Measurements from ENCODE around the gene PKD1L1.

The PKD1L1 gene

DNA sequence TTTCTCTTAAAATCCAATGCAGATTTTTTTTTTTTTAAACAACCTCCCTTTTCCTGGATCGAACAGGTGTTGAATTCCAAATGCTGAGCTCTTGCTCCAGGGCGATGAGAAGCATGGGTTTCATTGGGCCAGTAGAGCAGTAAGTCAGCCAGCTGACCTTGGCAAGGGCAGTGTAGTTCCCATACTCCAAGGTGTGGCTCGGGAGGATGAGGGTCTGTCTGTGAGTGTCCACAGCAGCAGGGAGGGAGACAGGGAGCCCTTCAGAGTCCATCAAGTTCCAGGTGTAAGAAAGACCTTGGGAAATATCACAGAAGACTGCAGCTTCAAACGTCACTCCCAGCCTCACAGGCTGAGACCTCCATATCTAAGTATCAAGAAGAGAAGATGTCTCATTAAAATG is 50.4 kb downstream of the PKD1L1 start:
- no peak for DNase-seq (ENCODE audit: low spot score)

GRCh38 chr7:47896809-47897423 is 51.4 kb downstream of the PKD1L1 start:
- DNase-seq (ENCODE audit: low spot score): no peak

DNA sequence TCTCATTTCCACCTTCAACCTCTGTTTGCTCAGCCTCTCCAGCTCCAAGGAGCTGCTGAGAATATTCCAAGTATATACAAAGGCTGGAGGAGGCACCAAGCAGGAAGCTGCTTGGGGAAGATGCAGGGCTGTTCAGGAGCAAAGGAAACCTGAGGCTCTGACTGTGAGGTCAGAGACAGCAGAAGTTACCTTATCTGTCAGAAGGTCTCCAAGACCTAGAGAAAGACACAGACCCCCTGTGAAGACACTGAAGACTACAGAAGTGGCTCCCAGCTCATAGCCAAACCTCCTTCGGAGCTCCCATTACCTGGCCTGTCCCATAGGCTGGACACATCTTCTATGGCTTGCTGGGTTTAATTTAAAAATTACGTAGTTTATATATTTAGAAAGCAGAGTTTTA is 53.2 kb downstream of the PKD1L1 start:
- DNase-seq (ENCODE audit: low spot score): no peak

- no peak for DNase-seq (ENCODE audit: low spot score)
Measured at GRCh38 chr7:47893721-47894365, 54.4 kb downstream of the PKD1L1 start.

- no peak for DNase-seq (ENCODE audit: low spot score)
Measured at GRCh38 chr7:47893238-47893637, 55.0 kb downstream of the PKD1L1 start.

- DNase-seq (ENCODE audit: low spot score): no peak
Measured at GRCh38 chr7:47890606-47891005, 57.7 kb downstream of the PKD1L1 start.

GRCh38 chr7:47890125-47890524 is 58.1 kb downstream of the PKD1L1 start:
- DNase-seq (ENCODE audit: low spot score): no peak

DNA sequence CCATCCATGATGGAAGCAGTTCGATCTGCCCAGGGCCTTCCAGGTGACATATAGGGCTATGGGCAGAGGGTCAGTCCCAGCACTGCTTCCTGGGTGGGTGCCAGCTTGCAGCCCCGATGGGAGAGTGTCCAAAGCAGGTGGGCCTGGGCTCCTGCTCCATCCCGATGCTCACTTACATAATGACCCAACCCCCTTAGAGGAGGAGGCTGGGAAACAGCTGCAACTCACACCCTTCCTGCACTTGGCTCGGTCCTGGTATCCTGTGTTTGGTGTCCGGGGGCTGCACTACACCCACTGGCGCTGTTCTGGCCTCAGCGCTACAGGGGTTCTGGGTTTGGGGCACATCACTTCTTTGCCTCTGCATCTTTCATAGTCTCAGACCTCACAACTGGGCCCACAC is 58.5 kb downstream of the PKD1L1 start:
- no peak for DNase-seq (ENCODE audit: low spot score)

GRCh38 chr7:47888371-47889265 is 59.6 kb downstream of the PKD1L1 start:
- no peak for DNase-seq (ENCODE audit: low spot score)

- DNase-seq (ENCODE audit: low spot score): no peak
Measured at GRCh38 chr7:47887016-47887640, 61.1 kb downstream of the PKD1L1 start.

GRCh38 chr7:47885987-47886811 is 62.1 kb downstream of the PKD1L1 start:
- DNase-seq (ENCODE audit: low spot score): no peak

GRCh38 chr7:47885309-47885986 is 62.8 kb downstream of the PKD1L1 start:
- no peak for DNase-seq (ENCODE audit: low spot score)

DNA sequence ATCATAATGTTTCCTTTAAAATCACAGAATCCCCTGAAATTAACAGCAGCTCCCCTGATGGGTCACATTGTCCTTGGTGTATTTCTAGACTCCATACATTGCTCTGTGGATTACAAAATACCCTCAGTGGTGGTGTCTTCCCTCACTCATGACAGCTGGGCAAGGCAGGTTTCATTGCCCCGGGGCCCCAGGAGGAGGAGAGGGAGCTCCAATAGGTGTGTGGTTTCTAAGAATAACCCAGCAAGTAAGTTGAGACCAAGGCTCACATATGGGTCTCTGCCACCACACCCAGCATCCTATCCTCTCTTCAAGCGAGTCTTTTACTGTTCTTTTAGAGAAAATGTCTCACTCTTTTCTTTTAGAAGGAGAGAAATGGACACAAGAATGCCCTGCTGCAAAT is 63.6 kb downstream of the PKD1L1 start:
- no peak for DNase-seq (ENCODE audit: low spot score)

DNA sequence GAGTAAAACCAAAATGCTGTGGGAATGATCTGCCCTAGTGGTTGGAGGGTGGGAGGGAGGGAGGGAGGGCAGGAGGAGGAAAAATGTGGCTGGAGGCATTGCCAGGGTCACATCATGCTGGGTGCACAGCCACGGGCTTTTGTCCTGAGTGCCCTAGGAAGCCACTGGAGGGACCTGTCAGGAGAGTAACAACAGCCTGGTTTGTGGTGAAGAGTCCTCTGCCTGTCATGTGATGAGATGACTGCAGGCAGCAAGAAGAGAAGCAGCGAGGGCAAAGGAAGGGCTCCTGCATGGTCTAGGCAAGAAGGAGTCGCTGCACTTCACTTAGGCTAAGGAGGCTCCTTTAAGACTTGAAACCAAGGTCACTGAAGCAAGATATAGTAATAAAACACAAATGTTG is 65.6 kb downstream of the PKD1L1 start:
- no peak for DNase-seq (ENCODE audit: low spot score)

GRCh38 chr7:47881256-47881655 is 67.0 kb downstream of the PKD1L1 start:
- DNase-seq (ENCODE audit: low spot score): no peak

DNA sequence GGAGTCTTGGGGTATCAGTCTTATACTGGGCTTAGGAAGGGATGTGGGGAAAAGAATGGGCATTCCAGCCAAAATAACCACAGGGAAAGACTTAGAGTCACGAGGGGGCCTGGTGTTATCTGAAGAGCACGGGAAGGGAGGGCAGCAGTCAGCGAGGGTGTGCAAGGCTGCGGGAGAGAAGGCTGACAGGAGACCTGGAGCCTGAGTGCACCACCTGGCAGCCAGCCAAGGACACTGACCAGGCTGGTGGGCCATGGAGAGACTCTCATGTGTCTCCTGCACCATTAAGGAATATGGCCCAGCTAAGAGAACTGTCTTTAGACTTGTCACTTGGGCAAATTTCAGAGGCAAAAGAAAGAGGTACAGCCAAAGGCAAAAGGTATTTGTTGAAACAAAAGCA is 69.6 kb downstream of the PKD1L1 start:
- no peak for DNase-seq (ENCODE audit: low spot score)

GRCh38 chr7:47877336-47877735 is 70.9 kb downstream of the PKD1L1 start:
- DNase-seq (ENCODE audit: low spot score): no peak

DNA sequence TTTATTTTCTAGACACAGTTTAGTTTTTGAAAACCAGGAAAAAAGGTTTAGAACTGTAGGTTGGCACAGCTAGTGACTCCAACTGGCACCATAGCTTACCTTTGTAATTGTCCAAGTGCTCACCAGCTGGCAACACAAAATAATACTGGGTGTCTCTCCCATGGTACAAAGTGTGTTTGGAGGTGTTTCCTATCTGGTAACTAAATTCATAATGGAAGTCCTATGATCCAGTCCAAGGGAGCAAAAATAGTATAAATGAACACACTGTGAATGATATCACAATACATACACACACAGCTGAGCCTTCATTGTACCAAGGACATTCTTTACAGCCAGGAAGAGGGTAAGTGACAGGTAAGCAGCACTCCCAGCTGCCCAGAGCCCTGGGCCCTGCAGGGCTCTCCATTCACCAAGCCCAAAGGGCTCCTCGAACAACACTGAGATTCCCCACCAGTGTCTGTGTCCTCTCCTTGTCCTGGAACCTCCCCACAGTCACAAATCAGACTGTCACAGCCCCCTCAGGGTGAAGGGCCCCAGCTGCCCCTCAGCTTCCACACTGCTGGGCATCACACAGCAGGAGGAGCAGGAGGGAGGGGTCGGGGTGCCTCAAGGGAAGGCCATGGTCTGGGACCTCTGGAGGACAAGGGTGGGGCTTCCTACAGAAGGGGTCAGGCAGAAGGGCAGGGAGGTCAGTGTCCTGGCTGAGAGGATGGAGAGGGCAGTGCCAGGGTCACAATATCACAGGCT is 72.1 kb downstream of the PKD1L1 start:
- no peak for DNase-seq (ENCODE audit: low spot score)

- DNase-seq (ENCODE audit: low spot score): no peak
Measured at GRCh38 chr7:47875406-47875805, 72.9 kb downstream of the PKD1L1 start.

DNA sequence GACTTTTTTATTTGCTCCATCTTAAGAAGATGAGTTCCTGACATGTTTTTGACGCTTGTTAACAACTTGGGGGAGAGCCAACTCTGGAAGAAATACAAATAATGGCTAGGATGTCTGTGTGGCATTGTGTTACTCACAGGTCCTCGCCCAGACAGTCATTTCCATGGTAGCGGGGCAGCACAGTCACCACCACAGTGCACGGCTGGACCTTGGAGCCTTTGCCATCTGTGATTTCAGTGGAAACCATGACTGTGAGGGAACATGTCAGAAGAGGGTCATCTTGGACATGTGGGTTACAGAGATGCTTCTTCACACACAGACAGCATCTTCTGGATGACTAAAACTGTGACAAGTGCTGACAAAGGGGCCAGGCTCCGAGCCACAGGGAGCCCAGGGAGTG is 74.5 kb downstream of the PKD1L1 start:
- no peak for DNase-seq (ENCODE audit: low spot score)
